Choroid plexus epithelial cell (primary cell): ENCODE results near the gene DGKG.

ENCODE experiments used
- DNase-seq: peaks from one replicate; pipeline ENCODE4 v3.0.0-alpha.2; 2010; ENCODE audit warnings: low read depth
- H3K4me3 ChIP-seq: 2 replicates; pipeline ENCODE4 v1.5.1; 2011; ENCODE audit warnings: low read depth, mild to moderate bottlenecking, control low read depth, low read length, moderate library complexity
- CTCF ChIP-seq: conservative IDR thresholded peaks from 2 replicates; pipeline ENCODE4 v1.5.1; 2011; ENCODE audit warnings: low read depth, mild to moderate bottlenecking, control low read depth, inconsistent platforms, low read length, moderate library complexity

DGKG gene

GRCh38 chr3:186268616-186269448 is 93.2 kb downstream of the DGKG start:
- no peak overlapping the region for H3K4me3 ChIP-seq
- TF ChIP-seq CTCF, result peak; percentile 75
- peak; percentile 76 for DNase-seq

- DNase-seq, result no peak
- no peak overlapping the region for H3K4me3 ChIP-seq
- TF ChIP-seq CTCF, result no peak
Measured at GRCh38 chr3:186267758-186268157, 94.3 kb downstream of the DGKG start.

GRCh38 chr3:186264608-186265400 is 97.2 kb downstream of the DGKG start:
- no peak overlapping the region for H3K4me3 ChIP-seq
- no peak for DNase-seq
- TF ChIP-seq CTCF, result no peak

GRCh38 chr3:186261638-186262037 is 100.4 kb downstream of the DGKG start:
- peak; percentile 50 for TF ChIP-seq CTCF
- DNase-seq, result peak; percentile 29
- no peak overlapping the region for H3K4me3 ChIP-seq

- H3K4me3 ChIP-seq, result no peak overlapping the region
- DNase-seq, result peak; percentile 54
- TF ChIP-seq CTCF, result peak; percentile 49
Measured at GRCh38 chr3:186260726-186261125, 101.3 kb downstream of the DGKG start.

- peak; percentile 84 for DNase-seq
- peak; percentile 93 for TF ChIP-seq CTCF
- peak overlapping the region; percentile 12 for H3K4me3 ChIP-seq
Measured at GRCh38 chr3:186259612-186260383, 102.2 kb downstream of the DGKG start.
